Neural cell (in vitro differentiated cells): ENCODE results near the gene PREP.

Experiments used
- EZH2 ChIP-seq: fragments of 200-600, 300-800 bp; shearing (Covaris generic), sonication (generic); IDR thresholded peaks from 2 replicates; pipeline ENCODE4 v1.6.1; 2014; ENCODE audit warnings: antibody characterized with exemption, low read length, borderline replicate concordance, mild to moderate bottlenecking; ENCODE audit not compliant: insufficient read depth, poor library complexity, severe bottlenecking
- POLR2AphosphoS5 ChIP-seq: IDR thresholded peaks from 2 replicates; pipeline ENCODE4 v1.6.1; 2012
- RAD21 ChIP-seq: fragments of 450-650 bp; conservative IDR thresholded peaks from 2 replicates; pipeline ENCODE4 v1.6.1; 2014; ENCODE audit warnings: antibody characterized with exemption, mild to moderate bottlenecking, moderate library complexity
- TAF1 ChIP-seq: IDR thresholded peaks from 2 replicates; pipeline ENCODE4 v1.6.1; 2012; ENCODE audit warnings: low read depth
- TF ChIP-seq, protein P1 (sequence below): fragments of 450-650 bp; IDR thresholded peaks from 2 replicates; pipeline ENCODE4 v1.5.1; 2014; ENCODE audit warnings: antibody characterized with exemption, mild to moderate bottlenecking, moderate library complexity; ENCODE audit not compliant: poor library complexity, severe bottlenecking
- TF ChIP-seq, protein P2 (sequence below): IDR thresholded peaks from 2 replicates; pipeline ENCODE4 v1.6.1; 2012; ENCODE audit warnings: borderline replicate concordance

DNA sequence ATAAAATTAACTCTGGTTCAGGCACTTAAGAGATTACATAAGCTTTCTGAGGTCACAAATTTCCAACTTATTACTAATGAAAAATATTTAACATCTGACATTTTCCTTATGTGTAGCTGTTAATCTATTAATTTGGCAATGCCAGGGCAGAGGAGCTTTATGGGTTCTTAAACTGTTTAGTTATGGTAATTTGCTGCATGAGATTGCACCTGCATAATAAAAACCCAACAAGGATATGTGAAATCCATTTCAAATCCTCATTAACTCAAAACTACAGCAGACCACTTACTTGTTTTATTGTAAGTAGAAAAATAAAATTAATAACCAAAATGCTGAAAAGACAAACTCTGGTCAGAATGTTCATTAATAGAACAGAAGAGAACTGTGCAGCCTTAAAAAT is 98.1 kb downstream of the PREP start:
- no peak for TF ChIP-seq EZH2
- TF ChIP-seq, protein P1, sequence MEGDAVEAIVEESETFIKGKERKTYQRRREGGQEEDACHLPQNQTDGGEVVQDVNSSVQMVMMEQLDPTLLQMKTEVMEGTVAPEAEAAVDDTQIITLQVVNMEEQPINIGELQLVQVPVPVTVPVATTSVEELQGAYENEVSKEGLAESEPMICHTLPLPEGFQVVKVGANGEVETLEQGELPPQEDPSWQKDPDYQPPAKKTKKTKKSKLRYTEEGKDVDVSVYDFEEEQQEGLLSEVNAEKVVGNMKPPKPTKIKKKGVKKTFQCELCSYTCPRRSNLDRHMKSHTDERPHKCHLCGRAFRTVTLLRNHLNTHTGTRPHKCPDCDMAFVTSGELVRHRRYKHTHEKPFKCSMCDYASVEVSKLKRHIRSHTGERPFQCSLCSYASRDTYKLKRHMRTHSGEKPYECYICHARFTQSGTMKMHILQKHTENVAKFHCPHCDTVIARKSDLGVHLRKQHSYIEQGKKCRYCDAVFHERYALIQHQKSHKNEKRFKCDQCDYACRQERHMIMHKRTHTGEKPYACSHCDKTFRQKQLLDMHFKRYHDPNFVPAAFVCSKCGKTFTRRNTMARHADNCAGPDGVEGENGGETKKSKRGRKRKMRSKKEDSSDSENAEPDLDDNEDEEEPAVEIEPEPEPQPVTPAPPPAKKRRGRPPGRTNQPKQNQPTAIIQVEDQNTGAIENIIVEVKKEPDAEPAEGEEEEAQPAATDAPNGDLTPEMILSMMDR, result no peak
- TF ChIP-seq POLR2AphosphoS5, result no peak
- TF ChIP-seq TAF1, result no peak
- no peak for TF ChIP-seq RAD21
- TF ChIP-seq, protein P2, sequence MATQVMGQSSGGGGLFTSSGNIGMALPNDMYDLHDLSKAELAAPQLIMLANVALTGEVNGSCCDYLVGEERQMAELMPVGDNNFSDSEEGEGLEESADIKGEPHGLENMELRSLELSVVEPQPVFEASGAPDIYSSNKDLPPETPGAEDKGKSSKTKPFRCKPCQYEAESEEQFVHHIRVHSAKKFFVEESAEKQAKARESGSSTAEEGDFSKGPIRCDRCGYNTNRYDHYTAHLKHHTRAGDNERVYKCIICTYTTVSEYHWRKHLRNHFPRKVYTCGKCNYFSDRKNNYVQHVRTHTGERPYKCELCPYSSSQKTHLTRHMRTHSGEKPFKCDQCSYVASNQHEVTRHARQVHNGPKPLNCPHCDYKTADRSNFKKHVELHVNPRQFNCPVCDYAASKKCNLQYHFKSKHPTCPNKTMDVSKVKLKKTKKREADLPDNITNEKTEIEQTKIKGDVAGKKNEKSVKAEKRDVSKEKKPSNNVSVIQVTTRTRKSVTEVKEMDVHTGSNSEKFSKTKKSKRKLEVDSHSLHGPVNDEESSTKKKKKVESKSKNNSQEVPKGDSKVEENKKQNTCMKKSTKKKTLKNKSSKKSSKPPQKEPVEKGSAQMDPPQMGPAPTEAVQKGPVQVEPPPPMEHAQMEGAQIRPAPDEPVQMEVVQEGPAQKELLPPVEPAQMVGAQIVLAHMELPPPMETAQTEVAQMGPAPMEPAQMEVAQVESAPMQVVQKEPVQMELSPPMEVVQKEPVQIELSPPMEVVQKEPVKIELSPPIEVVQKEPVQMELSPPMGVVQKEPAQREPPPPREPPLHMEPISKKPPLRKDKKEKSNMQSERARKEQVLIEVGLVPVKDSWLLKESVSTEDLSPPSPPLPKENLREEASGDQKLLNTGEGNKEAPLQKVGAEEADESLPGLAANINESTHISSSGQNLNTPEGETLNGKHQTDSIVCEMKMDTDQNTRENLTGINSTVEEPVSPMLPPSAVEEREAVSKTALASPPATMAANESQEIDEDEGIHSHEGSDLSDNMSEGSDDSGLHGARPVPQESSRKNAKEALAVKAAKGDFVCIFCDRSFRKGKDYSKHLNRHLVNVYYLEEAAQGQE, result no peak
